Pulmonary artery endothelial cell (primary cell): Measurements from ENCODE around the gene PARD6G. TPM values are rescaled to one million over a fixed set of nuclear protein-coding genes. Genes with fewer than 3 reads are reported as not detected.
"Not testable (repeated sequence)": the region's sequence is repeated elsewhere in the genome, so short reads cannot be mapped to it uniquely, and the experiment has no call there.

Experiments used
- DNase-seq: peaks from one replicate; pipeline ENCODE4 v3.0.0-alpha.2; 2011; ENCODE audit warnings: low read depth, low spot score
- total RNA-seq: library from RNA; depleted of rRNA; stranded (reverse); fragments of >200 nt; gene quantifications from 2 replicates; pipeline ENCODE4 v1.2.3, GENCODE V29; 2014

Gene PARD6G
- total RNA-seq, 1 donor from 2014 or later: 0.99 TPM

DNA sequence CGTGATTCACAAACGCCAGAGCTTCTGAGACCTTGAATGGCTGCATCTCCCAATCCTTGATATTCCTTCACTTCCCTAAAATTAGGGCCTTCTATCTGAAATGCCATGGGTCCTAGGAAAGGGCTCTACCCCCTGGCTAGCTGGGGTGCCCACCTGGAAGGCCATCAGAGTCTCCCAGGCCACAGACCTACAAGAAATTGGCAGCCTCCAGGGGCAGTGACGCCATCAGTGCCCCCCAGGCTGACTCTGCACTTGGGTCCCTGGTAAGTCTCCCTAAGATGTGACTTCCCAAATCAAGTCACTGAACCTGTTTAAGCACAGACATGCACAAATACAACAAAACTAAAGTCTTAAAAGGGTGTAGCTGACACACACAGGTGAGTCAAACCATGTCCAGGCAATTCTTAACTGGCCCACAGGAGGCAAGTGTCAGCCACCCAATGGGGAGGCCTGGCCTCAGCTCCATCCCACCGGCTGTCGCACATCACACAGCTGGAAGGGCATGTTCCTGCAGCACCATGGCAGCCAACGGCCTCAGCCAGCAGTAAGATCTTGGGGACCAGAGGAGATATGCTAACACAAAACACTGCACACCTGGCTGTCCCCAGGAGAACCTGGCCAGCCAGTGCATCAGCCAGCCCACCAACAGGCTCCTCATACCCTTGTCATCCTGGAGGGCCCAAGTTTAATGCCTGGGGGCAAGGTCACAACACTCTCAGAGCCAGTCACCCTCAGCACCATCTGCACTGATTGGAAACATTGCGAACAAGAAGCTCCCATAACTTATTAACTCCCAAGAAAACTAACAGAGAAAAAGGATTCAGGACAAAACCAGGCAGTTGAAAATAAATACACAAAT is 5.2 kb downstream of the PARD6G start:
- DNase-seq: no peak

DNA sequence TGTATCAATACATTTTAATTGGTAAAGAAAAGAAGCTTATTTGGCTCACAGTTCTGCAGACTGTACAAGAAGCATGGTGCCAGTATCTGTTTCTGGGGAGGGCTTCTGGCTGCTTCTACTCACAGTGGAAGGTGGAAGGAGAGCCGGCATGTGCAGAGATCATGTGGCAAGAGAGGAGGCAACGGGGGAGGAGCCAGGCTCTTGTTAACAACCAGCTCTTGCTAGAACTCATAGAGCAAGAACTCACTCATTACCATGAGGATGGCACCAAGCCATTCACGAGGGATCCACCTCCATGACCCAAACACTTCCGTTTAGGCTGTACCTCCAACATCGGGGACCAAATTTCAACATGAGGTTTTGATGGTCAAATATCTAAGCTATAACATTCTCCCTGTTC is 7.5 kb downstream of the PARD6G start:
- no peak for DNase-seq

DNA sequence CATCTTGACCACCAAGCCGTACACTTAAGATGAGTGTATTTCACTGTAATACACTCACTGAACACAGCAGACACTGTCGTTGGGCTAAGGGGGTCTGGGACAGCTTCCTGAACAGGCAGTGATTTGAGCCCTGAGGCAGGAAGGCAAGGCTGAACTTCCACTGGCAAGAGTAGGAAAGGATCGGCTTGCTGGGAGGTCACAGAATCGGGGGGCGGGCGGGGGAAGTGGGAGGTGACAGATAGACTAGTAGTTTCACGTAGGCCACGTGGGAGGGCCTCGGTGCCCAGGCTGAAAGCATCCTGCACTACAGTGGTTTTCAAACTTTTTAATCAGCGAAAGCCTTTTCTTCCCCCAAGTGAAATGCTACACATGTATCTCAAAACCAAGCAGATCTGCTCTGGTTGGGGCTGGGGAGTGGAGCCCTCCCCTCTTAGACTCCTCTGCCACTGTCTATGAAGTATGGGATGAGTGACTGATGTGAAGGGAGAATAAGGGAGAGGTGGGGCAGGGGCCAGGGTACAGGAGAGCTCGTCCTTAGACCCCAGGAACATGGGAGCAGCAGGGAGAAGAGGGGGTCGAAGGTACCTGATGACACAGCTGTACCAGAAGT is 8.6 kb downstream of the PARD6G start:
- DNase-seq: no peak

DNA sequence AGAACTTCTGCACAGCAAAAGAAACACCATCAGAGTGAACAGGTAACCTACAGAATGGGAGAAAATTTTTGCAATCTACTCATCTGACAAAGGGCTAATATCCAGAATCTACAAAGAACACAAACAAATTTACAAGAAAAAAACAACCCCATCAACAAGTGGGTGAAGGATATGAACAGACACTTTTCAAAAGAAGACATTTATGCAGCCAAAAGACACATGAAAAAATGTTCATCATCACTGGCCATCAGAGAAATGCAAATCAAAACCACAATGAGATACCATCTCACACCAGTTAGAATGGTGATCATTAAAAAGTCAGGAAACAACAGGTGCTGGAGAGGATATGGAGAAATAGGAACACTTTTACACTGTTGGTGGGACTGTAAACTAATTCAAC is 9.8 kb downstream of the PARD6G start:
- DNase-seq: not testable (repeated sequence)

GRCh38 chr18:80234398-80234797 is 12.9 kb downstream of the PARD6G start:
- DNase-seq: no peak

- DNase-seq: no peak
Measured at GRCh38 chr18:80233899-80234298, 13.4 kb downstream of the PARD6G start.

DNA sequence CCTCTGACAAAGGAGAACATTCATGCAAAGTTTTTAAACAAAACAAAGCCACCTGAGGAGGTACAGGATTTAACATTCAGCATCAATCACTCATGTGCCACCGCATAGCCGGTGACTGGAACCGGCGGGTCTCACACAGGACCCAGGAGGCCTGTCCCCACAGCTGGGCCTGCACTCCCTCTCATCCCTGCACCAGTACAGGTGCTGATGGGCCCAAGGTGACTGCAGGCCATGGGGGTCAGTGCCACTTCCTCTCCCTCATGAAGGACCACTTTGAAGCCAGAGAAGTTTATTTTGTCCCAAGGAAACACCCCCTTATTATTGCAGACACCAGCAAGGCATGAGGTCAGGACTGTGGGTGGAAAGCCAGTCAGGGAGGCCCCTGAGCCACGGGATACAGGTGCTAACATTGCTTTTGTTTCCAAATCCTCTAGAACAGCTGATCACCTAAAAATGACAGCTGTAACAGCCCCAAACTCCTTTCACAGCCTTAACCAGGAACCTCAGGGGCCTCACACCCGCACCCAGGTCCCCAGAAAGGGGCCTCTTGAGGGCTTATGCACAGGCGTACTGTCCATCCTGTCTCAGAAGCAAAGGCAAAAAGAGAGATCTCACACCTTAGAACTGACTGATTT is 14.0 kb downstream of the PARD6G start:
- no peak for DNase-seq

- no peak for DNase-seq
Measured at GRCh38 chr18:80232710-80233109, 14.6 kb downstream of the PARD6G start.

DNA sequence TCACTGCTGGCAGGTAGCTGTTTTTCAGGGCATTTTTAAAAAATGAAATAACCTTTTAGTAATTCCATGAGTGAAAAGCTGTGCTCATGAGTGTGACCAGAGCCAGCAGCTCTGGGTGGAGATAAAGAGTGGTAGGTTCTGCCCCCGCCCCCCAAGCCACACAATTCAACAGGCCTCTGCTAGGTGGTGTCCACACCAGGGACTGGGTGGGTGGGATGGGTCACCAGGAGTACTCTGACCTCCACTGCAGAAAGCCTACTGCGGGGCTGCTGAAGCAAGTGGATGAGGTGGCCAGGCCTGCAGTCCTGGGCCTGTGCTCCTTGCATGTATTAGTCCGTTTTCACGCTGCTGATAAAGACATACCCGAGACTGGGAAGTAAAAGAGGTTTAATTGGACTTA is 15.3 kb downstream of the PARD6G start:
- DNase-seq: no peak

DNA sequence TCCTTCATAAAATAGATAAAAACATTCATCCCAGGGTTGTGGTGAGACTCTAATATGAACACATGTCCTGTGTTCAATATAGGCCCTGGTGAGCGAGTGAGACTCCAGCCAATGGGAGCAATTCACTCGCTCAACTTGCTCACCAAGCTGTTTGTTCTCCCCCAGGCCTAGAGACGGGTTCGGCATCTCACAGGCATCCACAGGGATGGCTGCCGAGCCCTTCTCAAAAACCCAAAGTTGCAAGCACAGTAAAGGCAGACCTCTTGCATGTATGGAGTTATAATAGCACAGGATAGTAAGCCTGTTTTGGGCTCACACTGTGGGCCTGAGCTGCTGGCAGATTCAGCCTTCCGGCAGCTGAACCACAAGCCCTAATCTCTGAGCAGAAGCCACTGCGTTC is 15.7 kb downstream of the PARD6G start:
- no peak for DNase-seq

GRCh38 chr18:80231151-80231550 is 16.2 kb downstream of the PARD6G start:
- no peak for DNase-seq

GRCh38 chr18:80229766-80230745 is 17.3 kb downstream of the PARD6G start:
- DNase-seq: no peak

DNA sequence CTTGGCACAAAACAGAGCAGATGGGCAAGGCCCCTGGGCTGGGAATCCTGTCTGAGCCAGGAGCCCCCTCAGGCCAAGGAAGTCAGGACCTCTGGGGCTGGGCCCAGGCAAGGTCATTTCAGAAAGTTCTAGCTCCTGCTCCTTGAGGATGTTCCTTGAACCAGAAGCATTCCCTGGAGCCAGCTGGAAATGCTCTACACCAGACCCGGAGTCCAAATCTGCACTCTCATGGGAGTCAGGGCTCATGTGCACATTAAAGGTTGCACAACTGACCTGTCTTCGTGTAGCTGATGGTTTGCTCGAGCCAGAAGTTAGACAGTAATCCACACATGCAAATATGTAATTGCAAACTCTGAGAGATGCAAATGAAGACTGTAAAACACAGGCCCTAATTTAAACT is 18.0 kb downstream of the PARD6G start:
- no peak for DNase-seq

- DNase-seq: no peak
Measured at GRCh38 chr18:80228051-80228848, 19.1 kb downstream of the PARD6G start.

DNA sequence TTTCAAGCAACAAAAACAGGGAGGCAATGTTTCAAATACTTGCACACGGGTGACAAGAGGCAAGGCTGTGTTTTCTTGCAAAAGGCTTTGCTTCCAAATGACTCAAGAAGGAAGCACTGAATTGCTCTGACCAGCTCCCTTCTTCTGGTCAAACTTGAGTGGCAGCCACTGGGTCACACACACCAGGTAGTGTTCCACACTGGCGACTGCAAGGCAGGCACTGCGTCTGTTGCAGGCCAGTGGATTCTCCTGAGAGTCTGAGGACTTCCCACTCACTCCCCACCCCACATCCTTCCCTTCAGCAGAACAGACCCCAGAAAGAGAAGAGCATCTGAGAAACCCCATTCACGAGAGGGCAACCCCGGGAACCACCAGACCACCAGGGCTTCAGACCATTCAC is 19.8 kb downstream of the PARD6G start:
- no peak for DNase-seq

DNA sequence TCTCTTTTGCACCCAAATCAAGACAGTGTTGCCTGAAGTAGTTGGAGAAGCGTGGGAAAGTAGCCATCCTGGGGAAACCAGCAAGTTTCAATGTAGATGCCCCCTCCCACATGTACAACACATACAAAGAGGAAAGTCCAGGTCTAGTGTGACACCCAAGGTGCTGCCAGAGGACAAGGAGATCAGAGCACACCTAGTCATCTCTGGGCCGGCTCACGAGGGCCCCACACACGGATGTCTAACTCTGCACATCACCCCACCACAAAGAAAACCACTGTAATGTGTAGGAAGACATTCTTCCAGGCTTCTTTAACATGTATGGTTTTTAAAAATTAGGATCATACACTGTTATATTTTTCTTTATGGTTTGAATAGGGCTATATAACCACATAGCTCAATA is 21.6 kb downstream of the PARD6G start:
- no peak for DNase-seq

- DNase-seq: no peak
Measured at GRCh38 chr18:80223581-80224148, 23.6 kb downstream of the PARD6G start.

GRCh38 chr18:80219488-80219887 is 27.8 kb downstream of the PARD6G start:
- DNase-seq: not testable (repeated sequence)

DNA sequence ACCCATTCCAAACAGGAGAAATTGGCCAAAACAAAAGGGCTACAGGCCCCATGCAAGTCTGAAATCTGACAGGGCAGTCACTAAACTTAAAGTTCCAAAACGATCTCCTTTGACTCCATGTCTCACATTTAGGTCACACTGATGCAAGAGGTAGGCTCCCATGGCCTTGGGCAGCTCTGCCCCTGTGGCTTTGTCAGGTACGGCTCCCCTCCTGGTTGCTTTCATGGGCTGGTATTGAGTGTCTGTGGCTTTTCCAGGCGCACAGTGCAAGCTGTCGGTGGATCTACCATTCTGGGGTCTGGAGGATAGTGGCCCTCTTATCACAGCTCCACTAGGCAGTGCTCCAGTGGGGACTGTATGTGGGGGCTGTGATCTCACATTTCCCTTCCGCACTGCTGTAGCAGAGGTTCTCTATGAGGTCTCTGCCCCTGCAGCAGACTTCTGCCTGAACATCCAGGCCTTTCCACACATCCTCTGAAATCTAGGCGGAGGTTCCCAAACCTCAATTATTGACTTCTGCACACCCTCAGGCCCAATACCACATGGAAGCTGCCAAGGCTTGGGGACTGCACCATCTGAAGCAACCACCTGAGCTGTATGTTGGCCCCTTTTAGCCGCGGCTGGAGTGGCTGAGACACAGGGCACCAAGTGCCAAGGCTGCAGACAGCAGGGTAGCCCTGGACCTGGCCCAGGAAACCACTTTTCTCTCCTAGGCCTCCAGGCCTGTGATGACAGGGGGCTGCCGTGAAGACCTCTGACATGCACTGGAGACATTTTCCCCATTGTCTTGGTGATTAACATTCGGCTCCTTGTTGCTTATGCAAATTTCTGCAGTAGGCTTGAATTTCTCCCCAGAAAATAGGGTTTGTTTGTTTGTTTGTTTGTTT is 28.7 kb downstream of the PARD6G start:
- no peak for DNase-seq
